Measurements from ENCODE around the gene MSL3. TPM values are rescaled to one million over a fixed set of nuclear protein-coding genes. Genes with fewer than 3 reads are reported as not detected.

MSL3 gene
- total RNA-seq, 1 experiment from 2014 or later = 17.0 TPM

DNA sequence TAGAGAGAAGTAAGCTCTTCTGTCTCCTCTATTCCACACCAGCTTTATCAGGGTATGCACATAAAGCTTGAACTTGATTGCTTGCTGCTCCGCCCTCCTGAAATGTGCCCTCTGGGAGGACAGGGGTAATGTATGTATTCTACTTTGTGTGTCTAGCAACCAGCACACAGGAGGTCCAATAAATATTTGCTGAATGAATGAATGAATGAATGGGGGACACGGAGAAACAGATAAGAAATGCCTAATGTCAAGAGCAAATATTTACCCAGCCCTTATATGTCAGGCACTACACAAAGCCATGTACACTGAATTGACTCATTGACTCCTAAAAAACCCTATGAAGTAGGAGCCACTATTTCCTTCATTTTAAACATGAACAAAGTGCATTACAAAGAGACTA is 2.3 kb upstream of the MSL3 start:
- intact Hi-C loops (cut with micrococcal nuclease; ENCODE audit: unreplicated experiment) = no loop called here
- no peaks in the 10 kb centered on the region; the same call in 1 of the 2 replicates for H3K4me1 ChIP-seq (ENCODE audit: control insufficient read depth, insufficient read depth, low read length)
- CTCF ChIA-PET = no interaction called here

DNA sequence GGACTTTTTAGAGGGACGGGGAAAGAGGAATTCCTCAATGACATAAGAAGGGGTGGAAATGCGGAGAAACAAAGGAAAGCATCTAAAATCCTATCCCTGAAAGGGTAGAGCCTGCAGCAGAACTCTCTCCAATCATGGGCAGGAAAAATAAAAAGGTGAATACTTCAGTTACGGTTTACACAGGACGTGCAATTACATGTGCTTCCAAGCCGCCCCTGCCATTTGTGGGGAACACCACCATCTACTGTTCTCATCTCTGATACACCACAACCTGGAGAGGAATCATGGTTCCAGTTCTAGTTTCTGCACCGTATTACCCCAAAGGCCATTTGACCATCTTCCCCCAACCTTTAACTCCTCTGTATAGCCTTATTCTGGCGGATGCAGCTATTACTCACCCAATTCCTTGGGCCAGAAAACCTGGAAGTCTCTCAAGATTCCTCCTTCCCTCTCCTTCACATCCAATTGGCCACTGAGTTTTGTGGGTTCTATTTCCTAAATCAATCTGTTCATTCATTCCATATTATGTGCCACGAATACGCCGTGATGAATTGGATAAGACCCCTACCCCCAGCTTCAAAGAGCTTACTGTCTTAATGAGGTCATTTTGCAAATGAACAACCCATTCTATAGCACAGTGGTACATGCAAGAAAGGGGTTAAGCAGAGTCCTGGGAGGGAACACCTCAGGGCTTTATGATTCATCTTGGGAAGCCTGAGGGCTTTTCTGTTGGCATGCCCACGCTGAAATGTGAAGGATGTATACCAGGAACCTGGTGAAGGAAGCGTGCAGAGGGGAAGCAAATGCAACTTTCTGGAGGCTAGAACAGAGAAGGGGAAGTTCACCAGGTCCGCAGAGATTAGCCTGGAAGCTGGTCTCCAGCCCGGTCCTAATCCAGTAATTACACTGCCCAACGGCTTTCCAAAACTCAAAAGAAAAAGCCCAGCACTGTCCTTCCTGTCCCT is 1.4 kb upstream of the MSL3 start:
- ATAC-seq (no peak), DNase-seq (ENCODE audit: low read depth, low spot score) (no peak)
- no peak overlapping the region for H3K27ac ChIP-seq (ENCODE audit: low read length)
- ChIA-PET POLR2A (no interaction called here), CTCF (interaction anchor here (0.7 kb wide), 1 partner anchor 225 kb away, joined by 5 read pairs; no protein-coding TSS in a partner anchor)
- H3K9me3 ChIP-seq (ENCODE audit: control insufficient read depth, insufficient read depth, low read depth, low read length) = no peaks in the 10 kb centered on the region
- no TSS peak for BruUV-seq (replicated peaks)
- H3K4me1 ChIP-seq (ENCODE audit: control insufficient read depth, insufficient read depth, low read length) = no peaks in the 10 kb centered on the region; the same call in 1 of the 2 replicates
- no peak overlapping the region for H3K4me3 ChIP-seq (ENCODE audit: low read depth in 2 of 2, low read length in 2 of 2)
- intact Hi-C loops (cut with micrococcal nuclease; ENCODE audit: unreplicated experiment) (no loop called here), in situ Hi-C loops (cut with HindIII; ENCODE audit: low pct_unique_long_range_greater_than_20kb, low sequenced_read_pairs) (no loop called here)
- H3K36me3 ChIP-seq (ENCODE audit: control insufficient read depth, insufficient read depth, low read length) = no peaks in the 10 kb centered on the region
- no peaks in the 10 kb centered on the region; the same call in 1 of the 2 replicates for H3K27me3 ChIP-seq (ENCODE audit: control insufficient read depth, insufficient read depth, low read length)
- TF ChIP-seq, protein P1, sequence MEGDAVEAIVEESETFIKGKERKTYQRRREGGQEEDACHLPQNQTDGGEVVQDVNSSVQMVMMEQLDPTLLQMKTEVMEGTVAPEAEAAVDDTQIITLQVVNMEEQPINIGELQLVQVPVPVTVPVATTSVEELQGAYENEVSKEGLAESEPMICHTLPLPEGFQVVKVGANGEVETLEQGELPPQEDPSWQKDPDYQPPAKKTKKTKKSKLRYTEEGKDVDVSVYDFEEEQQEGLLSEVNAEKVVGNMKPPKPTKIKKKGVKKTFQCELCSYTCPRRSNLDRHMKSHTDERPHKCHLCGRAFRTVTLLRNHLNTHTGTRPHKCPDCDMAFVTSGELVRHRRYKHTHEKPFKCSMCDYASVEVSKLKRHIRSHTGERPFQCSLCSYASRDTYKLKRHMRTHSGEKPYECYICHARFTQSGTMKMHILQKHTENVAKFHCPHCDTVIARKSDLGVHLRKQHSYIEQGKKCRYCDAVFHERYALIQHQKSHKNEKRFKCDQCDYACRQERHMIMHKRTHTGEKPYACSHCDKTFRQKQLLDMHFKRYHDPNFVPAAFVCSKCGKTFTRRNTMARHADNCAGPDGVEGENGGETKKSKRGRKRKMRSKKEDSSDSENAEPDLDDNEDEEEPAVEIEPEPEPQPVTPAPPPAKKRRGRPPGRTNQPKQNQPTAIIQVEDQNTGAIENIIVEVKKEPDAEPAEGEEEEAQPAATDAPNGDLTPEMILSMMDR (IDR thresholded peaks at IDR 0.05) = no peak
- TF ChIP-seq SIN3A (IDR thresholded peaks at IDR 0.05; ENCODE audit: borderline replicate concordance, insufficient read depth, low read depth, low read length) (no peak), POLR2AphosphoS5 (IDR thresholded peaks at IDR 0.05; ENCODE audit: low read depth, low read length) (no peak)
- TF ChIP-seq, protein P2, sequence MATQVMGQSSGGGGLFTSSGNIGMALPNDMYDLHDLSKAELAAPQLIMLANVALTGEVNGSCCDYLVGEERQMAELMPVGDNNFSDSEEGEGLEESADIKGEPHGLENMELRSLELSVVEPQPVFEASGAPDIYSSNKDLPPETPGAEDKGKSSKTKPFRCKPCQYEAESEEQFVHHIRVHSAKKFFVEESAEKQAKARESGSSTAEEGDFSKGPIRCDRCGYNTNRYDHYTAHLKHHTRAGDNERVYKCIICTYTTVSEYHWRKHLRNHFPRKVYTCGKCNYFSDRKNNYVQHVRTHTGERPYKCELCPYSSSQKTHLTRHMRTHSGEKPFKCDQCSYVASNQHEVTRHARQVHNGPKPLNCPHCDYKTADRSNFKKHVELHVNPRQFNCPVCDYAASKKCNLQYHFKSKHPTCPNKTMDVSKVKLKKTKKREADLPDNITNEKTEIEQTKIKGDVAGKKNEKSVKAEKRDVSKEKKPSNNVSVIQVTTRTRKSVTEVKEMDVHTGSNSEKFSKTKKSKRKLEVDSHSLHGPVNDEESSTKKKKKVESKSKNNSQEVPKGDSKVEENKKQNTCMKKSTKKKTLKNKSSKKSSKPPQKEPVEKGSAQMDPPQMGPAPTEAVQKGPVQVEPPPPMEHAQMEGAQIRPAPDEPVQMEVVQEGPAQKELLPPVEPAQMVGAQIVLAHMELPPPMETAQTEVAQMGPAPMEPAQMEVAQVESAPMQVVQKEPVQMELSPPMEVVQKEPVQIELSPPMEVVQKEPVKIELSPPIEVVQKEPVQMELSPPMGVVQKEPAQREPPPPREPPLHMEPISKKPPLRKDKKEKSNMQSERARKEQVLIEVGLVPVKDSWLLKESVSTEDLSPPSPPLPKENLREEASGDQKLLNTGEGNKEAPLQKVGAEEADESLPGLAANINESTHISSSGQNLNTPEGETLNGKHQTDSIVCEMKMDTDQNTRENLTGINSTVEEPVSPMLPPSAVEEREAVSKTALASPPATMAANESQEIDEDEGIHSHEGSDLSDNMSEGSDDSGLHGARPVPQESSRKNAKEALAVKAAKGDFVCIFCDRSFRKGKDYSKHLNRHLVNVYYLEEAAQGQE (IDR thresholded peaks at IDR 0.05; ENCODE audit: insufficient read depth in 1 of 2, low read depth in 2 of 2, low read length in 1 of 2) = no peak

More for the DNA sequence above, 2.3 kb upstream of the MSL3 start:
- Histone ChIP-seq H3K27ac (ENCODE audit: low read length) (no peak overlapping the region), H3K36me3 (ENCODE audit: control insufficient read depth, insufficient read depth, low read length) (no peaks in the 10 kb centered on the region), H3K27me3 (ENCODE audit: control insufficient read depth, insufficient read depth, low read length) (no peaks in the 10 kb centered on the region; the same call in 1 of the 2 replicates), H3K4me3 (ENCODE audit: low read depth in 2 of 2, low read length in 2 of 2) (no peak overlapping the region), H3K9me3 (ENCODE audit: control insufficient read depth, insufficient read depth, low read depth, low read length) (no peaks in the 10 kb centered on the region)
- in situ Hi-C loops (cut with HindIII; ENCODE audit: low pct_unique_long_range_greater_than_20kb, low sequenced_read_pairs) = no loop called here
- no peak for DNase-seq (ENCODE audit: low read depth, low spot score)
- TF ChIP-seq, protein P1 (IDR thresholded peaks at IDR 0.05) = no peak
- TF ChIP-seq POLR2AphosphoS5 (IDR thresholded peaks at IDR 0.05; ENCODE audit: low read depth, low read length) = no peak
- TF ChIP-seq, protein P2 (IDR thresholded peaks at IDR 0.05; ENCODE audit: insufficient read depth in 1 of 2, low read depth in 2 of 2, low read length in 1 of 2) = no peak
- TF ChIP-seq SIN3A (IDR thresholded peaks at IDR 0.05; ENCODE audit: borderline replicate concordance, insufficient read depth, low read depth, low read length) = no peak
- no peak for TF ChIP-seq TCF7L2 (IDR thresholded peaks at IDR 0.05; ENCODE audit: low read depth, low read length)
- POLR2A ChIA-PET = no interaction called here
- ATAC-seq = no peak
- BruUV-seq (replicated peaks) = no TSS peak

Data from Panc1 (cell line).